T47D (cell line): Measurements from ENCODE around the gene RFPL2.
"Not testable (repeated sequence)": the region's sequence is repeated elsewhere in the genome, so short reads cannot be mapped to it uniquely, and the experiment has no call there.

Source experiments
- DNase-seq, 2 experiments: peaks; one replicate each; pipeline versions ENCODE4 v3.0.0 to v3.0.0-alpha.2; 2011 to 2012; ENCODE audit warnings: low read depth in 1 of 2, low spot score in 1 of 2
- JUND ChIP-seq: IDR thresholded peaks from 2 replicates; pipeline ENCODE4 v1.6.1; 2012; ENCODE audit warnings: low read depth
- in situ Hi-C: cut with HindIII; loops from 2 replicates; pipeline ENCODE4 v1.10.0; 2016; ENCODE audit warnings: low sequenced_read_pairs, low pct_unique_long_range_greater_than_20kb

RFPL2 gene

GRCh38 chr22:32202539-32203180 is 2.2 kb downstream of the RFPL2 start:
- DNase-seq, result peak; percentile 77 to 78
- in situ Hi-C loops, result no loop called here
- no peak for TF ChIP-seq JUND

- in situ Hi-C loops, result no loop called here
Observed at GRCh38 chr22:32202161-32202538, 2.7 kb downstream of the RFPL2 start.

GRCh38 chr22:32200752-32201151 is 4.1 kb downstream of the RFPL2 start:
- DNase-seq, result no peak
- no peak for TF ChIP-seq JUND
- in situ Hi-C loops, result no loop called here

More at GRCh38 chr22:32202161-32202538, 2.7 kb downstream of the RFPL2 start:
- no peak for TF ChIP-seq JUND
- DNase-seq, result no peak

GRCh38 chr22:32199961-32200360 is 4.9 kb downstream of the RFPL2 start:
- no peak for TF ChIP-seq JUND
- no peak for DNase-seq
- in situ Hi-C loops, result no loop called here

GRCh38 chr22:32199341-32199740 is 5.5 kb downstream of the RFPL2 start:
- in situ Hi-C loops, result no loop called here
- no peak for DNase-seq
- no peak for TF ChIP-seq JUND

- in situ Hi-C loops, DNase-seq: not testable (repeated sequence)
Observed at GRCh38 chr22:32197553-32198226, 7.2 kb downstream of the RFPL2 start.

GRCh38 chr22:32195900-32196299 is 9.0 kb downstream of the RFPL2 start:
- in situ Hi-C loops, DNase-seq: not testable (repeated sequence)

GRCh38 chr22:32193346-32193745 is 11.5 kb downstream of the RFPL2 start:
- in situ Hi-C loops, result not testable (repeated sequence)

GRCh38 chr22:32191021-32191420 is 13.9 kb downstream of the RFPL2 start:
- DNase-seq, in situ Hi-C loops: not testable (repeated sequence)

More at GRCh38 chr22:32193346-32193745, 11.5 kb downstream of the RFPL2 start:
- DNase-seq, result not testable (repeated sequence)

- in situ Hi-C loops, result no loop called here
- TF ChIP-seq JUND, result no peak
- DNase-seq, result no peak
Observed at GRCh38 chr22:32185821-32186220, 19.1 kb downstream of the RFPL2 start.

- DNase-seq, result no peak
- in situ Hi-C loops, result no loop called here
- TF ChIP-seq JUND, result no peak
Observed at GRCh38 chr22:32183625-32184024, 21.2 kb downstream of the RFPL2 start.

GRCh38 chr22:32181043-32181442 is 23.8 kb downstream of the RFPL2 start:
- in situ Hi-C loops, result no loop called here
- no peak for TF ChIP-seq JUND
- no peak for DNase-seq

GRCh38 chr22:32177221-32177765 is 27.6 kb downstream of the RFPL2 start:
- in situ Hi-C loops, result no loop called here
- DNase-seq, result peak in 1 of 2 experiments; percentile 15
- TF ChIP-seq JUND, result no peak
